GM12878 (cell line): Measurements from ENCODE around the gene C6orf15. TPM values are rescaled to one million over a fixed set of nuclear protein-coding genes. Genes with fewer than 3 reads are reported as not detected.

Experiments
- ATAC-seq: fragments of 200-7000 bp; cut with Tn5 transposase; 3 replicates; pipeline ENCODE4 v1.9.1; 2020; ENCODE audit warnings: mild to moderate bottlenecking, moderate library complexity
- Bru-seq: library from RNA; stranded (reverse); fragments of 400-500 nt; gene quantifications from one replicate; lab custom pipeline; 2021; lab: Mats Ljungman, UMichigan
- BruChase-seq, 2 experiments: library from RNA; stranded (reverse); fragments of 400-500 nt; gene quantifications; one replicate each; lab custom pipeline; 2021; lab: Mats Ljungman, UMichigan
- BruUV-seq: library from RNA; stranded (reverse); fragments of 400-500 nt; replicated peaks from 2 replicates; lab custom pipeline; 2021; lab: Mats Ljungman, UMichigan
- CTCF ChIA-PET: fragments of 300-600 bp; sonication (Branson Sonifier 250); formaldehyde crosslinking; extraction: SDS; loops from one replicate; lab custom pipeline; 2021; ENCODE audit warnings: inconsistent platforms; lab: Yijun Ruan, JAX
- POLR2A ChIA-PET: fragments of 350-600 bp; formaldehyde crosslinking; extraction: SDS; loops from one replicate; lab custom pipeline; 2021; ENCODE audit warnings: inconsistent platforms; lab: Charles Lee
- RAD21 ChIA-PET: fragments of 300-600 bp; sonication (Branson Sonifier 250); formaldehyde crosslinking; loops from one replicate; lab custom pipeline; 2023; ENCODE audit warnings: antibody characterized with exemption; ENCODE audit not compliant: unreplicated experiment; lab: Charles Lee
- SMC1A ChIA-PET: fragments of 300-600 bp; sonication (Branson Sonifier 250); formaldehyde crosslinking; loops from one replicate; lab custom pipeline; 2023; ENCODE audit not compliant: unreplicated experiment, uncharacterized antibody; lab: Charles Lee
- DNase-seq: peaks from one replicate; pipeline ENCODE4 v3.0.0-alpha.2; 2011; ENCODE audit warnings: low read depth, low spot score
- FAIRE-seq: peaks from 3 replicates; lab custom pipeline; 2011; peaks lifted over from hg19 to GRCh38; lab: Jason Lieb, UNC
- H2AFZ ChIP-seq: 2 replicates; pipeline ENCODE4 v1.6.0; 2011; ENCODE audit warnings: low read depth, low read length, control low read depth; ENCODE audit not compliant: control insufficient read depth
- H3K27ac ChIP-seq: 2 replicates; pipeline ENCODE4 v1.5.1; 2011; ENCODE audit warnings: control low read depth; ENCODE audit not compliant: control insufficient read depth, insufficient read depth
- H3K27me3 ChIP-seq, 2 experiments: replicated peaks in 1 of 2; 2 replicates each; pipeline versions ENCODE4 v1.6.0 to v1.6.1; 2011; ENCODE audit warnings: low read length in 1 of 2; ENCODE audit not compliant: control insufficient read depth in 2 of 2, insufficient read depth in 2 of 2
- H3K36me3 ChIP-seq, 2 experiments: 2 replicates each; pipeline ENCODE4 v1.5.1; 2011; ENCODE audit warnings: low read length in 1 of 2; ENCODE audit not compliant: control insufficient read depth in 2 of 2, insufficient read depth in 2 of 2
- H3K4me1 ChIP-seq: 2 replicates; pipeline ENCODE4 v1.6.1; 2011; ENCODE audit warnings: mild to moderate bottlenecking, low read length, moderate library complexity, mixed read lengths; ENCODE audit not compliant: control insufficient read depth, insufficient read depth
- H3K4me2 ChIP-seq: 2 replicates; pipeline ENCODE4 v1.6.0; 2011; ENCODE audit warnings: control low read depth; ENCODE audit not compliant: control insufficient read depth, insufficient read depth
- H3K4me3 ChIP-seq: fragments of 200-600 bp; sonication (generic); 2 replicates; pipeline ENCODE4 v1.5.1; 2016
- H3K79me2 ChIP-seq: 2 replicates; pipeline ENCODE4 v1.6.0; 2011; ENCODE audit warnings: low read length; ENCODE audit not compliant: control insufficient read depth, insufficient read depth
- H3K9ac ChIP-seq: 2 replicates; pipeline ENCODE4 v1.8.0; 2011; ENCODE audit warnings: low read length, control low read depth, mixed read lengths; ENCODE audit not compliant: control insufficient read depth, insufficient read depth
- H3K9me3 ChIP-seq: replicated peaks from 3 replicates; pipeline ENCODE4 v1.5.1; 2011; ENCODE audit warnings: mild to moderate bottlenecking, low read length; ENCODE audit not compliant: control insufficient read depth, insufficient read depth
- H4K20me1 ChIP-seq: 2 replicates; pipeline ENCODE4 v1.6.0; 2011; ENCODE audit not compliant: control insufficient read depth, insufficient read depth
- FOXK2 ChIP-seq: fragments of 450-650 bp; IDR thresholded peaks from 2 replicates; pipeline ENCODE4 v1.6.1; 2017; ENCODE audit warnings: mild to moderate bottlenecking, moderate library complexity
- SP1 ChIP-seq: IDR thresholded peaks from one replicate; pipeline ENCODE4 v1.6.1; 2011; ENCODE audit warnings: low read depth, low read length
- WGBS: methylation state at CpG from one replicate; pipeline ENCODE4 v1.1.6; 2016; ENCODE audit warnings: low lambda C conversion rate; ENCODE audit not compliant: insufficient replicate concordance, insufficient coverage; ENCODE audit errors: missing lambda C conversion rate; 5-methylcytosine and 5-hydroxymethylcytosine counted together
- in situ Hi-C: fragments of 300-500 bp; cut with MboI; formaldehyde crosslinking; loops from 9 replicates; pipeline ENCODE4 v1.14.3; 2018; ENCODE audit warnings: mixed read lengths
- intact Hi-C: fragments of 100-400 bp; cut with micrococcal nuclease; formaldehyde crosslinking; loops from one replicate; pipeline ENCODE4 v1.14.2; 2022; ENCODE audit not compliant: unreplicated experiment
- long read RNA-seq, 2 experiments: library from polyadenylated mRNA; unstranded; transcript quantifications; one replicate each; pipeline ENCODE4 v2.0.0, GENCODE V29; 2019 to 2020
- polyA minus RNA-seq, 3 experiments: library from RNA; depleted of rRNA, polyadenylated mRNA; stranded (reverse); fragments of >200 nt; gene quantifications; 2 replicates each; pipeline ENCODE4 v1.2.3, GENCODE V29; 2011
- polyA plus RNA-seq, 11 experiments: library from polyadenylated mRNA; depleted of rRNA in 4 of 11; unstranded in 6 of 11; stranded (reverse) in 5 of 11; fragments of >200 nt; fragmentation: Nextera tagmentation in 4 of 11; fragmentation: Illumina TruSeq in 1 of 11; extraction: Ambion mirVana in 4 of 11; extraction: Trizol in 1 of 11; gene quantifications; 1 replicate in 1 of 11; 2 replicates in 10 of 11; pipeline versions ENCODE4 v1.2.1 to v1.2.3, GENCODE V29; 2011 to 2016; ENCODE audit warnings: inconsistent platforms in 2 of 11, missing spikeins in 2 of 11, low read depth in 1 of 11
- total RNA-seq, 4 experiments: library from RNA; depleted of rRNA in 3 of 4; stranded (reverse); fragments of >200 nt in 3 of 4; fragmentation: Illumina TruSeq in 1 of 4; extraction: Trizol in 1 of 4; gene quantifications; 2 replicates each; pipeline versions ENCODE4 v1.2.1 to v1.2.3, GENCODE V29; 2013 to 2021
- TF ChIP-seq, protein P1 (sequence below): fragments of 450-650 bp; IDR thresholded peaks from 2 replicates; pipeline ENCODE4 v1.6.1; 2016; ENCODE audit warnings: mild to moderate bottlenecking, moderate library complexity, borderline replicate concordance
- TF ChIP-seq, protein P2 (sequence below): fragments of 450-650 bp; IDR thresholded peaks from 2 replicates; pipeline ENCODE4 v1.6.1; 2017; ENCODE audit warnings: mild to moderate bottlenecking
- TF ChIP-seq, protein P3 (sequence below): fragments of 450-650 bp; formaldehyde crosslinking; IDR thresholded peaks from 2 replicates; pipeline ENCODE4 v1.4.0; 2020; ENCODE audit warnings: mild to moderate bottlenecking, moderate library complexity

Gene C6orf15
- not detected in 2 replicates for total RNA-seq (2013; cell fraction: nucleolus; rRNA removed)
- total RNA-seq (2014; rRNA removed) (not detected in 2 replicates), total RNA-seq (2014; rRNA removed; fragmentation: Illumina TruSeq; extraction: Trizol) (not detected in 2 replicates), total RNA-seq (2021) (not detected in 2 replicates), polyA plus RNA-seq (2011; rRNA removed) (not detected in 2 replicates), polyA plus RNA-seq (2014; fragmentation: Illumina TruSeq; extraction: Trizol) (not detected in 2 replicates), polyA plus RNA-seq (2014; fragmentation: Nextera tagmentation; extraction: Ambion mirVana) (not detected), polyA plus RNA-seq (2014; rRNA removed) (not detected in 2 replicates), polyA plus RNA-seq (2016; fragmentation: Nextera tagmentation; extraction: Ambion mirVana) (not detected), polyA minus RNA-seq (2011; rRNA and poly(A)+ RNA removed) (not detected in 2 replicates), Bru-seq, nascent RNA (not detected), BruChase-seq, experiment 1, labeled RNA remaining after a 6-hour chase (not detected), BruChase-seq, experiment 2, labeled RNA remaining after a 2-hour chase (not detected)
- polyA plus RNA-seq (2011; ENCODE audit: low read depth), result not detected
- not detected in 2 replicates for polyA plus RNA-seq (2011; cell fraction: cytosol; rRNA removed)
- not detected in 2 replicates for polyA plus RNA-seq (2011; cell fraction: nucleus; rRNA removed)
- not detected in 2 replicates for polyA plus RNA-seq (2012)
- polyA minus RNA-seq (2011; cell fraction: cytosol; rRNA and poly(A)+ RNA removed), result not detected in 2 replicates
- not detected in 2 replicates for polyA minus RNA-seq (2011; cell fraction: nucleus; rRNA and poly(A)+ RNA removed)
- long read RNA-seq, experiment 1, result 0 reads
- long read RNA-seq, experiment 2, result 0 reads

DNA sequence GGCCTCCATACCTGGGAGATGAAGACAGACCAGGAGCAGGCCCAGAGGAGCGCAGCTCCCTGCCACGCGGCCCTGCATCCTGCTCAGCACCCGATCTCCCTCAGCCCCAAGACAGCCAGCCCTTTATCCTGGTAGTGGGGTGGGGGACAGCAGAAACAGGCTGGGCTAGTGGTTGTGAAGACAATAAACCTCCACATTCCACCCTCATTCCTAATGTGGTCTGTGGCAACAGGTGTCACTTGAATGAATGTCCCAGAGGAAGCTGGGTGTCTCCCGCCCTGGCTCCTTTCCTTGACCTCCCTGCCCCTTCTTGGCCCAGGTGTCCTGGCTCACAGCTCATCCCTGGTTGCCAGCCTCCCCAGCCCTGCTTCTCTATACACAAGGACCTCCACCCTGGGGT is at the start of gene C6orf15:
C6orf15 (minus strand) TSS at position 98 of the 400 bp plus-strand sequence; CDS start at position 78, 20 bp downstream.
- intact Hi-C loops (no loop called here), in situ Hi-C loops (no loop called here)
- no peaks in the 10 kb centered on the region for H3K4me1 ChIP-seq
- H3K79me2 ChIP-seq, result no peaks in the 10 kb centered on the region
- POLR2A ChIA-PET, result interaction anchor here (0.5 kb wide), 1 partner anchor 505 kb away, joined by 4 read pairs; no protein-coding TSS in a partner anchor
- no peaks in the 10 kb centered on the region for H4K20me1 ChIP-seq
- FAIRE-seq (no peak), DNase-seq (no peak), ATAC-seq (no peak)
- peaks cover 0 to 1% of the 10 kb centered on the region in 2 experiments; a peak in 3 of 4 replicates for H3K27me3 ChIP-seq
- H3K27ac ChIP-seq, result no peak within 1 kb of the TSS
- TF ChIP-seq, protein P1, sequence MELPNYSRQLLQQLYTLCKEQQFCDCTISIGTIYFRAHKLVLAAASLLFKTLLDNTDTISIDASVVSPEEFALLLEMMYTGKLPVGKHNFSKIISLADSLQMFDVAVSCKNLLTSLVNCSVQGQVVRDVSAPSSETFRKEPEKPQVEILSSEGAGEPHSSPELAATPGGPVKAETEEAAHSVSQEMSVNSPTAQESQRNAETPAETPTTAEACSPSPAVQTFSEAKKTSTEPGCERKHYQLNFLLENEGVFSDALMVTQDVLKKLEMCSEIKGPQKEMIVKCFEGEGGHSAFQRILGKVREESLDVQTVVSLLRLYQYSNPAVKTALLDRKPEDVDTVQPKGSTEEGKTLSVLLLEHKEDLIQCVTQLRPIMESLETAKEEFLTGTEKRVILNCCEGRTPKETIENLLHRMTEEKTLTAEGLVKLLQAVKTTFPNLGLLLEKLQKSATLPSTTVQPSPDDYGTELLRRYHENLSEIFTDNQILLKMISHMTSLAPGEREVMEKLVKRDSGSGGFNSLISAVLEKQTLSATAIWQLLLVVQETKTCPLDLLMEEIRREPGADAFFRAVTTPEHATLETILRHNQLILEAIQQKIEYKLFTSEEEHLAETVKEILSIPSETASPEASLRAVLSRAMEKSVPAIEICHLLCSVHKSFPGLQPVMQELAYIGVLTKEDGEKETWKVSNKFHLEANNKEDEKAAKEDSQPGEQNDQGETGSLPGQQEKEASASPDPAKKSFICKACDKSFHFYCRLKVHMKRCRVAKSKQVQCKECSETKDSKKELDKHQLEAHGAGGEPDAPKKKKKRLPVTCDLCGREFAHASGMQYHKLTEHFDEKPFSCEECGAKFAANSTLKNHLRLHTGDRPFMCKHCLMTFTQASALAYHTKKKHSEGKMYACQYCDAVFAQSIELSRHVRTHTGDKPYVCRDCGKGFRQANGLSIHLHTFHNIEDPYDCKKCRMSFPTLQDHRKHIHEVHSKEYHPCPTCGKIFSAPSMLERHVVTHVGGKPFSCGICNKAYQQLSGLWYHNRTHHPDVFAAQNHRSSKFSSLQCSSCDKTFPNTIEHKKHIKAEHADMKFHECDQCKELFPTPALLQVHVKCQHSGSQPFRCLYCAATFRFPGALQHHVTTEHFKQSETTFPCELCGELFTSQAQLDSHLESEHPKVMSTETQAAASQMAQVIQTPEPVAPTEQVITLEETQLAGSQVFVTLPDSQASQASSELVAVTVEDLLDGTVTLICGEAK, result no peak
- TF ChIP-seq SP1 (no peak), FOXK2 (no peak)
- TF ChIP-seq, protein P2, sequence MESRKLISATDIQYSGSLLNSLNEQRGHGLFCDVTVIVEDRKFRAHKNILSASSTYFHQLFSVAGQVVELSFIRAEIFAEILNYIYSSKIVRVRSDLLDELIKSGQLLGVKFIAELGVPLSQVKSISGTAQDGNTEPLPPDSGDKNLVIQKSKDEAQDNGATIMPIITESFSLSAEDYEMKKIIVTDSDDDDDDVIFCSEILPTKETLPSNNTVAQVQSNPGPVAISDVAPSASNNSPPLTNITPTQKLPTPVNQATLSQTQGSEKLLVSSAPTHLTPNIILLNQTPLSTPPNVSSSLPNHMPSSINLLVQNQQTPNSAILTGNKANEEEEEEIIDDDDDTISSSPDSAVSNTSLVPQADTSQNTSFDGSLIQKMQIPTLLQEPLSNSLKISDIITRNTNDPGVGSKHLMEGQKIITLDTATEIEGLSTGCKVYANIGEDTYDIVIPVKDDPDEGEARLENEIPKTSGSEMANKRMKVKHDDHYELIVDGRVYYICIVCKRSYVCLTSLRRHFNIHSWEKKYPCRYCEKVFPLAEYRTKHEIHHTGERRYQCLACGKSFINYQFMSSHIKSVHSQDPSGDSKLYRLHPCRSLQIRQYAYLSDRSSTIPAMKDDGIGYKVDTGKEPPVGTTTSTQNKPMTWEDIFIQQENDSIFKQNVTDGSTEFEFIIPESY, result no peak
- TF ChIP-seq, protein P3, sequence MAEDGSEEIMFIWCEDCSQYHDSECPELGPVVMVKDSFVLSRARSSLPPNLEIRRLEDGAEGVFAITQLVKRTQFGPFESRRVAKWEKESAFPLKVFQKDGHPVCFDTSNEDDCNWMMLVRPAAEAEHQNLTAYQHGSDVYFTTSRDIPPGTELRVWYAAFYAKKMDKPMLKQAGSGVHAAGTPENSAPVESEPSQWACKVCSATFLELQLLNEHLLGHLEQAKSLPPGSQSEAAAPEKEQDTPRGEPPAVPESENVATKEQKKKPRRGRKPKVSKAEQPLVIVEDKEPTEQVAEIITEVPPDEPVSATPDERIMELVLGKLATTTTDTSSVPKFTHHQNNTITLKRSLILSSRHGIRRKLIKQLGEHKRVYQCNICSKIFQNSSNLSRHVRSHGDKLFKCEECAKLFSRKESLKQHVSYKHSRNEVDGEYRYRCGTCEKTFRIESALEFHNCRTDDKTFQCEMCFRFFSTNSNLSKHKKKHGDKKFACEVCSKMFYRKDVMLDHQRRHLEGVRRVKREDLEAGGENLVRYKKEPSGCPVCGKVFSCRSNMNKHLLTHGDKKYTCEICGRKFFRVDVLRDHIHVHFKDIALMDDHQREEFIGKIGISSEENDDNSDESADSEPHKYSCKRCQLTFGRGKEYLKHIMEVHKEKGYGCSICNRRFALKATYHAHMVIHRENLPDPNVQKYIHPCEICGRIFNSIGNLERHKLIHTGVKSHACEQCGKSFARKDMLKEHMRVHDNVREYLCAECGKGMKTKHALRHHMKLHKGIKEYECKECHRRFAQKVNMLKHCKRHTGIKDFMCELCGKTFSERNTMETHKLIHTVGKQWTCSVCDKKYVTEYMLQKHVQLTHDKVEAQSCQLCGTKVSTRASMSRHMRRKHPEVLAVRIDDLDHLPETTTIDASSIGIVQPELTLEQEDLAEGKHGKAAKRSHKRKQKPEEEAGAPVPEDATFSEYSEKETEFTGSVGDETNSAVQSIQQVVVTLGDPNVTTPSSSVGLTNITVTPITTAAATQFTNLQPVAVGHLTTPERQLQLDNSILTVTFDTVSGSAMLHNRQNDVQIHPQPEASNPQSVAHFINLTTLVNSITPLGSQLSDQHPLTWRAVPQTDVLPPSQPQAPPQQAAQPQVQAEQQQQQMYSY (CRISPR knock-in tag), result no peak
- H3K4me2 ChIP-seq, result no peak within 1 kb of the TSS
- H2AFZ ChIP-seq, result no peak within 1 kb of the TSS
- WGBS, result 69% methylated on average over 5 of the region's 5 CpGs
- CTCF ChIA-PET, result interaction anchor here (1.3 kb wide), 1 partner anchor 17 kb away, joined by 4 read pairs; no protein-coding TSS in a partner anchor
- BruUV-seq, result no TSS peak
- H3K4me3 ChIP-seq, result no peak within 1 kb of the TSS
- RAD21 ChIA-PET, result interaction anchor here (1.3 kb wide), 1 partner anchor 23 kb away, joined by 3 read pairs; no protein-coding TSS in a partner anchor
- H3K9ac ChIP-seq, result no peak within 1 kb of the TSS
- no peaks in the 10 kb centered on the region for H3K9me3 ChIP-seq
- SMC1A ChIA-PET, result no interaction called here
- H3K36me3 ChIP-seq, result no peaks in the 10 kb centered on the region
